ENCODE results near the gene WDR82.
A peak's percentile ranks its signal among the peaks of the same experiment; 100 is the strongest.

WDR82 gene

DNA sequence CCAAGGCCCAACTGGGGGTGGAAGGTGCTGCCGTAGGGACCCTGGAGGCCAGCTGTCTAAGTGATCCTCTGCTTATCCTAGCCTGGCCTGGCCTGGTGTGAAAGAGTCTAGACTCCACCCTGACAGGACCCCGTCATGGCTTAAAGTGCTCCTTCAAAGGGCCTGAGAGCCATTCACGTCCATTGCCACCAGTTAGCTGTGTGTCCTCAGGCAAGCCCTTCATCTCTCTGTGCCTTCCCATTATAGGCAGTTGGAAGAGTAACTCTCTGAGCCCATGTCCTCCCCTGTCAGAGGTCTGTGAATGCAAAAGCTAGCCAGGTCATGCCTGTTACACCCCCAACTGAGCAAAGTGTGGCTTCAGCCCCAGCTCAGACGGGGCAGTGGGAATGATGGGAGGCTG lies 28.5 kb upstream of the WDR82 start:
- no peak for DNase-seq

DNA sequence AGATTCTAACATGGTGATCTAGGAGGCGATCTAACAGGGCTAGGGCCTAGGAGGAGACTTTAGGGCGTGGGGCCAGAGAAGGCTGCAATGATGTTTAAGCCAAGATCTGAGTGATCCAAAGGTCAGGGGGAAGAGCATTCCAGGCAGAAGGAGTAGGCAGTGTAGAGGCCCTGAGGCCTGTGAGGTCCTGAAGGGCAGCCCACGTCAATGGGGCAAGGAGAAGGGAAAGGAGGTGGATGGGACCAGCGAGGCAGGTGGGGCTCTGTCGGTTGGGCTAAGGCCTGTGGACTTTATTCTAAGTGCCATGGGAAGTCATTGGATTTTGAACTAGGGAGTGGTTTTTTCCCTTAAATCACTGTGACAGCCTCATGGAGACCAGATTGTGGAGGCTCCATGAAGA lies 27.5 kb upstream of the WDR82 start:
- no peak for DNase-seq

DNA sequence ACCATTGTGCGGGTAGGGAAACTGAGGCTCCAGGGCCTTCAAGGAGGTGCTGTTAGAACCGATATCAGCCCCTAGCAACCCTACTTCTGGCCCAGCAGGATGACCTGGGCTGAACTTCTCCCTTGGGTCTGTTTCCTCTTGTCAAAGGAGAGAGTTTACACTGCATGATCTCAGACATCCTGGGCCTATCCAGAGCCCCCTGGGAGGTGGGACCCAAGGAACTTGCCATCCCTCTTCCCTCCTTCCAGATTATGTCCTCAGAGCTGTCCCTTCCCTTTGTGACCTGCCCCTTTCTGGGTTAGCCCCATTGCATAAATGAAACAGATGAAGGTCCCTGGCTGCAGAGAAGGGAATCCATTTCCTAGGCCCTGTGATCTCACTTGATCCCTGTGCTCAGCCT lies 25.4 kb upstream of the WDR82 start:
- DNase-seq, result no peak

DNA sequence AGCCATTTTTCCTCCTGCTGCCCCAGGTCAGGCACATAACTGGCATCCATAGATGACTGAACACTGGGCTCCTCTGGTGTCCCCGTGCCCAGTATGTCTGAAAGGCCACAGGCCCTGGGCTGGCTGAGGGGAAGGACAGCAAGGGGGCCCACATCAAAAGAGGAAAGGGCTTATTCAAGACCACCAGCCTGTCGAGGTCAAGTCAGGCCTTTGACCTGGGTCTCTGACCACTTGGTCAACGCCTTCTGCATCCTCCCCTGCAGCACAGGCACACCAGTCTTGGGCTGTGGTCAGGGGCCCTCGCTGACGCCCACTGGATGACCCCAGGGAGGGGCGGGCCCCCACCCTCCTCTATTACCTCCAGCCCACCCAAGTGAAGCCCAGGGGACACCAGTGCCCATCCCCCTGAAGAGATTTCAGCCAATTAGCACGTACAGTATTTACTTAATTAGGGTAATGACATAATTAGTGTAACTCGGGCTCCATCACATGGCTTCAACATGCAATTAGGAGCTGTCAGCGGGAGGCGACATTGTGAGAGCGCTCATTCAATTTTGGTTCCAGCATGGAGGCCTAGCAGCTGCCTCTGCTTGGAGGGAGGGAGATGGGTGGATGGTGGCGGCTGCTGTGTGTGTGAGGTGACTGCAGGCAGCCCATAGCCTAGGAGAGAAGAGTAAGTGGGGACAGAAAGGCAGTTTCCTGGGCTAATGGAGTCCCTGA lies 24.1 kb upstream of the WDR82 start:
- DNase-seq, result no peak

DNA sequence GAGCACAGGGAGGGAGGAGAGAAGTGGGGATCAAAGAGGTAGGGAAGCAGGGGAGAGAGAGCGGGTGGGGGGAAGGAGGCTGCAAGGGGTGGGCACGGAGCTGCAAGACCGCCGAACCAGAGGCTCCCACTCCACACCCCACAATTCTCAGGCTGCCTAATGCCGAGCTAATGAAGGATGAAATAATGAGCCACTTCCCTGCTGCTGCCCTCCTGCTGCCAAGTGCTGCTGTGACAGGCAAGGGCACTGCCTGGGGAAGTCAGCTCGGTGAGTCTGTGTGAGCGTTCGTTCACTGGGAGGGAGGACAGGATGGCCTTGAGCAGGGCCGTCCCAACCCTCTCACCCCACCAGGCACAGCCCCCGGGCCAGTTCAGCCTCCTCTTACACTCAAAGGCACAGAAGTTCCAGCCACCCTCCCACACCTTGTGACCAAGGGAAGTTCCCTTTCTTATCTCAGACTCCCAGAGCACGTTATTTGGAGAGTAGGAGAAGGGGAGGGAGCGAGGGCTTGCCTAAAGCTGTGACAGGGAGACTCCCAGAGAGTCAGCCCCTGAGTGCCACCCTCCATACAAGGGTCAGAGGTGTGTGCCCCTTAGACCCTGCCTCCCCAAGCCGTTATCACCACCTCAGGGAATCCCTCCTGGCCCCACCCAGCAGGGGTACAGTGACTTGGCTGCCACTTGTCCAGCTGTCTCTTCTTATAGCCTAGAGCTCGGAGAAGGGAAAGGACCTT lies 21.6 kb upstream of the WDR82 start:
- peak; percentile 31 for DNase-seq

DNA sequence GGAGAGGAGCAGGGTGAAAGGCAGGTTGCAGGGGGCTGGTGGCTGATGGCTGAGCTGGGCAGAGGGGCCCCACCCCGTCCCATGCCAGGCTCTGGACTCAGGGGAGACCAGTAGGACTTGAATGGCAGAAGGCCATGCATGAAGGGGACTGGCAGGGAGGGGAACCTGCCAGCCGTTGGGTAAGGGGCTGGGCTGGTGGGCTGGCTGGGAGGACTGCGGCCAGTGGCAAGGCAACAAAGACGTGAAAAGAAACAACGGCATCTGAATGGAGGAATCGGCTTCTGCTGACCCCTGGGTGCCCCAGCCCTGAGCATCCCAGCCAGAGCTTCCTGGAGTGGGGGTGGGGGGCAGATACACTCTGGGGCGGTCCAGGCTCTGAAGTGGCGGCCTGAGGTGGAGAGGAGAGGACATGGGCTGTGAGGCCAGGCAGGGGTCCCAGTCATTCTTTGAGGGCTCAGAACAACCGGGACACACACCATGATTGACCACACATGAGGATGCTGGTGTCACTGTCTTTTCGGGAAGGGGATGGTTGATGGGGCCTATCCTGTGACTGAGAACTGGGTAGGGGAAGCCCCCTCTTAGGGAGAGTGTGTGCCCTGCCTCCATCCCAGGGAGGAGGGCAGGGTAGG lies 20.9 kb upstream of the WDR82 start:
- no peak for DNase-seq

DNA sequence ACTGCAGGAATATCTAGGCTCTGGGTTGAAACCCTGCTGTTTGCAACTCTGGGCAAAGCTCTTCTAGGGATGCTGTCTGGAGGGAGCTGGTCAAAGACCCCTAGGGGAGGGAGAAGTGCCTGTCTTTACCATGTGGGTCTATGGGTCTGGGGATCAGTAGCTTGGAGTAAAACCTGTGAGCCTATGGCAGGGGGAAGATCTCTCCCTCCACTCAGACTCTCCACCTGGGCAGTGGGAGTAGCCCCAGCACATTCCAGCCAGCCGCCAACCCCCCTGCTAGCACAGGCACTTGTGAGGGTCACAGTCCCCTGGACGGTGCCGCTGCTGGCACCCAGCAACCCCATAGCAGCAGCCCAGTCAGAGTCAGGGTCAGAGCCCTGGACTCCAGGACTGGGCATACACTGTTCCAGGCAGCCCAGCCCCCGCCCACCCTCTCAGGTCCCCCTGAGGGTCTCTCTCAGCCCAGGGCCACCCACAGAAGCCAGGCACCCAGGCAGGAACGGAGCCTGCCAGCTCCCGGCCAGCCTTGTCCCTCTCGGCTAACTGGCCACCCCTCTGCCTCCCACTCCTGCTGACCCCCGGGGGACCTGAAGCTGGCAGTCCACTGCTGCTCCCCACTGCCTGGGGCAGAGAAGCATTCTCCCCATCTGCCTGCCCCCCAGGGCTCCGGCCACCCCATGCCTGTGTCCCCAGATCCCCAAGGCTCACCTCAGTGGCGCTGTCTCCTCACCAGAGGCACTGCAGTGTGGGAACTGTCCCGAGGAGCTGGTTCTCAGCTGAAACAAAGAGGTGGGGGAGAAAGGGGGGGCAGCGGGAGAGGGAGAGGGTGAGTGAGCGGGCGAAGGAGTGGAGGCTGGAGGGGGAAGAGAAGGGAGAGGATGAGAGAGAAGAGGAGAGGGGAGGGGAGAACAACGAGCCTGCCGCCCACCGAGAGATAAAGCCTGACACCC lies 20.0 kb upstream of the WDR82 start:
- DNase-seq, result no peak

DNA sequence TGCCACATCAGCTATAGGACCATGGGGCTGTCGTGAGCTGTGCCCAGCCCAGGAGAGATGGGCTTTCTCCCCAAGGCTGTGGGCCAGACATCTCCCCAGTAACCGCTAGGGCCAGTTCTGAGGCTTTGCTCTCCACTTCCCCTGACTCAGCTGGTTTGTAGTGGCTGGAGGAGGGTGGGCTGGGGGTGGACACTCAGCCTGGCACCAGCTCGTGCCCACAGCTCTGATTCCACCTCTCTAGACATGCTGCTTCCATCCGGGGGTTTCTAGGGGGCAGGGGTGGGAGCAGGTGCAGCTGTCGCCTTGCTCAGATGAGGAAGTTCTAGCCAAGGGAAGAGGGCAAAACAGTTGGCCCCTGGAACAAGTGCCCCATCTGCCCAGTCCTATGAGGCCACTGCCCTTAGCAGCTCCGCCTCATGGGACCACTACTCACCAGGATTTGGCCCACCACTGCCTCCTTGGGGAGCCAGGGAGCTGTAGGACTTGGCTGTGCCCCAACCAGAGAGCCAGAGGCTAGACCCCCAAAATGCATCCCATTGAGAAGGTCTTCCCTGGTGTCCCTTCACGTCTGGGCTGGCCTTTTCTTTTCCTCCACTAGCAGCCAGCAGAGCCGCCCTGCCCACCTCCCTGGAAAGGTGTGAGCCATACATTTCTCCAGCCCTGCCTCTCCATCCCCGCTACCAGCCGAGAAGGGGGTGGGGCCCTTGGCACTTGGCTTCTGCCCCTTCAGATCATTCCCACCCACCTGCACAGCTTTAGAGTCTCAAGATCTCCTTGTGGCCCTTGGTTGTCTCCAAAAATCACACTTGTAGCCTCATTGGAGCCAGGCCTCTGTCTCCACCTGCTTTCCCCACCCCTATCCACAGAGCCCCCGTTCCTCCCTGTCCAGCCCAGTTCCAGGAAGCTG lies 19.0 kb upstream of the WDR82 start:
- no peak for DNase-seq

DNA sequence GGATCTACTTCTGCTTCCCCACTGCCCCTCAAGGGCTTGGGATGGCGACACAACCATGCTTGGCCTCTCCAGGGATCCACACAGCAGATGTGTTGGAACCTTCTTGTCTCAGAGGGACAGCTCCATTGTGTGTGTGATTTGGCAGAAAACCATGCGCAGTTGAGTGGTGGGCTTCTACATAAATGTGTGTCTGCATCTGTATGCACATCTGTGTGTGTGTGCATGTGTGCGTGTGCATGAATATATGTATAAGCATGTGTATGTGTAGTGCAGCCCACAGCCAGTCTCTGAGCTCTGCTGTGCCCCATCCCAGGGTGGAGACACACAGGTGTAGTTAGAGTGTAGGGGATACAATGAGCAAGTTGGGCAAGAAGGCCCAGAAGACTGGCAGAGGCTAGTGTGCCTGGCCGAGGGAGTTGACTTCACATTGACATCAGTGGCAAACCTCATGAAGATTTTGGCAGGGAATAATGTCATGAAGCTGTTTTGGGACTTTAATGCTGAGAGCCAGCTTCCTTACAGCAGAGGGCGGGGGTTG lies 17.3 kb upstream of the WDR82 start:
- no peak for DNase-seq

DNA sequence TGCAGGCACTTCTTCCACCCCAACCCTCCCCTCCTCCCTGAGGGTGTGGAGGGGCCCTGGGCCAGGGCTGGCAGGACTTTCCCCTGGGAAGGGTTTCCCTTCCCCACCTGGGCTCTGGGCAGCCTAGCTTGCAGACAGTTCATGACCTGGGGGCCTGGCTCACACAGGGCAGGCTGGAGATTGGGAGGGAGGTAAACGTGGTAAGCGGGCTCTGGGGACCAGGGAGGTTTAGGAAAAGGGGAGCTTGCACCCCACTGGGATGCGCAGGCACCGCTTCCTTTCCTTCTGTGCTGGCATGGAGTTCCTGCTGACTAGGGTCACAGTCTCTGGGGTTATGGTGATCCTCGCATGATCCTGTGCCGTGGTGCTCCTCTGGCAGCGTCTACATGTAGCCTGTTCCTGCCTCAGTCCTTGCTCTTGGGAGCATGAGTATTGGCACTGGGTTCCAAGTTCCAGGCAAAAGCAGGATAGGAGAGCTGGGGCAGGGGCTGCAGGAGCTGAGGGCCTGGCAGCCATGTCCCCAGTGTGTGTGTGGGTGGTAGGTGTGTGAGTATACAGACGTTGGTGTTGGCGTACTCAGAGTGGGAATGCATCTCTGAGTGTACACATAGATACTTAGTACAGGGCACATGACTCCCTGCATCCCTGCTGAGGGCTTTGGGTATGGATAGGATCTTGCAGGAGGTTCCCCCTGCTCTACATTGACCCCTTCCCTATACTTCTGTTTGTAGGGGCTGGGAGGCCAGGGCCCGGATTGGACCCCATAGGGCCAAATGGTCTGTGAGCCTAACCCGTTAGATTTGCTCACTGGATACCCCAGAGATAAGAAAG lies 16.1 kb upstream of the WDR82 start:
- no peak for DNase-seq

DNA sequence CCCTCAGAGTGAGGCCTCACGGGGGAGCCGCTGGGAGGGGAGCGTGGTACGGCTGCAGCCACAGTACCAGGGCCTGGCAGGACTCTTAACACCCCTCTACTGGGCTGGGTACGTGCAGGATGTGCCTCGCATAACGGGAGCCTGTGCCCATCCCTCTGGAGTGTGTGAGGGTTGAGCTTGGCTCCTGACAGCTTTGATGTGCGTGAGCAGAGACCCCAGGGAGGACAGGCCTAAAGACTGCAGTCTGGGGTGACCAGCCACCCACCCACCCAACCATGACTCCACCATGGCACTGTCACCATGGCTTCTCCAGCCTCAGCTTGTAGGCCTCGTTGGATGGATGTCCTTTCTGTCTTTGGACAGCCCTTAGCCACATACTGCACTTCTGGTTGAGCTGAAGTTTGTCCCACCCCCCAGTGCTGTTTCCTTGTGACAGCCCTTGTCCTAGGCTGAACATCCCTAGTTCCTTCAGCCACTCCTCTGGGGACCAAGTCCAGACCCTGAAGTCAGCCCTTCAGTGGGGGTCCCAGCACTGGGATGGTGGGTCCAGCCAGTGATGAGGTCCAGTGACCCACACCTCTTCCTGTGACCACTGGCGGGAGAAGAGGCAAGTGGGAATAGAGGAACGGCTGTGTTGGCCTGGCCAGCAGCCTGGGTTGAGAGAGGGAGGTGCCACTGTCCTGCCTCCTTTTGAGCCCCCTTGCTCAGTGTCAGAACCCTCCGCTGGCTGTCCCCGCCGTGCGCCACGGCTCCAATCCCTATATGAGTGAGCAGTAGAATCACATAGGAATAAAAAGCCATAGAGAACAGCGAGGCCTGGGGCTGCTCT lies 15.3 kb upstream of the WDR82 start:
- no peak for DNase-seq

DNA sequence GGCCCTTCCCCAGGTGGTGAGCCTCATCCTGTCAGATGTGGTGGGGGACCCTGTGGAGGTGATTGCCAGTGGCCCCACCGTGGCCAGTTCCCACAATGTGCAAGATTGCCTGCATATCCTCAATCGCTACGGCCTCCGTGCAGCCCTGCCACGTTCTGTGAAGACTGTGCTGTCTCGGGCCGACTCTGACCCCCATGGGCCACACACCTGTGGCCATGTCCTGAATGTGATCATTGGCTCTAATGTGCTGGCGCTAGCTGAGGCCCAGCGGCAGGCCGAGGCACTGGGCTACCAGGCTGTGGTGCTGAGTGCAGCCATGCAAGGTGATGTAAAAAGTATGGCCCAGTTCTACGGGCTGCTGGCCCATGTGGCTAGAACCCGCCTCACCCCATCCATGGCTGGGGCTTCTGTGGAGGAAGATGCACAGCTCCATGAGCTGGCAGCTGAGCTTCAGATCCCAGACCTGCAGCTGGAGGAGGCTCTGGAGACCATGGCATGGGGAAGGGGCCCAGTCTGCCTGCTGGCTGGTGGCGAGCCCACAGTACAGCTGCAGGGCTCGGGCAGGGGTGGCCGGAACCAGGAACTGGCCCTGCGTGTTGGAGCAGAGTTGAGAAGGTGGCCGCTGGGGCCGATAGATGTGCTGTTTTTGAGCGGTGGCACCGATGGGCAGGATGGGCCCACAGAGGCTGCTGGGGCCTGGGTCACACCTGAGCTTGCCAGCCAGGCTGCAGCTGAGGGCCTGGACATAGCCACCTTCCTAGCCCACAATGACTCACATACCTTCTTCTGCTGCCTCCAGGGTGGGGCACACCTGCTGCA lies 14.0 kb upstream of the WDR82 start:
- DNase-seq, result no peak

DNA sequence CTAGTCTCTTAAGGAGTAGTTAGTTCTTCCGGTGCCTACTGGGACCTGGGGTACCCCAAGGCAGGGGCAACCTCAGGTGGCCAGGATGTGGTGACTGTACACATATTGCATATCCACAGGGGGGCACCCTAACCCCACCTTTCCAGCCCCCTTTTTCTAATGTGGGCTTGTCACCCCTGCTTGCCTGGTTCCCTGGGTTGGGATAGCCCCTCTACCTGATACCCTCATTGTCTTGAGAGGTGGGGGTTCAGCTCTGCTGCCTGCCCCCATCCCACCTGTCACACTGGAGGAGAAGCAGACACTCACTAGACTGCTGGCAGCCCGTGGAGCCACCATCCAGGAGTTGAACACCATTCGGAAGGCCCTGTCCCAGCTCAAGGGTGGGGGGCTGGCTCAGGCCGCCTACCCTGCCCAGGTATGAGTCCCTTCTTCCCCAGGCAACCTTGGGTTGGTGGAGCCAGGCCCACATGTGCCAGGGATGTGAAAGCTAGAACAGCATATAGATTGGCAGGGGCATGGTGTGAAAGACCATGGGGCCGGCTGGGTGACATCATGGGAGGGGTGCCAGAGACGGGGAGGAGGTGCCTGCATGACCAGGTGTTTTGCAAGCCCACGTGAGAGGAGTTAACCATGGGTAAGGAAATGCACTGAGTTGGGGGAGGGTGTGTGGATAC lies 13.2 kb upstream of the WDR82 start:
- no peak for DNase-seq

DNA sequence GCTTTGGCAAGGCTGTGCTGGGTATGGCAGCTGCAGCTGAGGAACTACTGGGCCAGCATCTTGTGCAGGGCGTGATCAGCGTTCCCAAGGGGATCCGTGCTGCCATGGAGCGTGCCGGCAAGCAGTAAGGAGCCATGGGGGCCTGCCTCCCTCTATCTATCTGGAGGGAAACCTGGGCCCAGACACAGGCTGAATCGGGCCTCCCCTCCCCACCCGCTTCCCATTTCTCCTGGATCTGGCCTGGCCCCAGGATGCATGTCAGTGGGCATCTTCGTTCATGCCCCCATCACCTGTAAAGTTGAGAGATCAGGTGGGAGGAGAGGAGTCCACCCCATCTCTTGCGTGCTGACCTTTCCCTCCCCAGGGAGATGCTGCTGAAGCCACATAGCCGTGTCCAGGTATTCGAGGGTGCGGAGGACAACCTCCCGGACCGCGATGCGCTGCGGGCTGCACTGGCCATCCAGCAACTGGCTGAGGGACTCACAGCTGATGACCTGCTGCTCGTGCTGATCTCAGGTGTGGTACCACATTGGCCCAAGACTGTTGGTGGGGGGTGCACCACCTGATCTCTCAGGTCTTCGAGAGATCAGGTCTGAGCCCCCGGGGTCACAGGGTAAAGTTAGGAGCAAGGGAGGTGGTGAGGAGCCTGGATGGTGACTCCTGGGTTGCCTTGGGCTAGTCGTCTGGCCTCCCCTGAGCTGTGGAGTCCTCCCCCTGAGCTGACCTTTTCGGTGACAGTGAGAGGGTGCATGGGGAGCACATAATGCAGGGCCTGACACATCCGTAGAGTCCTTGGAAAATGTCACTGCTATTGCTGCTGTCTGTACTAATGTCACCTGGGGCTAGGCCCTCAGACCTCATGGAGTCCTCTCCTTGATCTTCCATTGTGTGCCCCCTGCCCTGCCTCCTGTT lies 12.4 kb upstream of the WDR82 start:
- no peak for DNase-seq

DNA sequence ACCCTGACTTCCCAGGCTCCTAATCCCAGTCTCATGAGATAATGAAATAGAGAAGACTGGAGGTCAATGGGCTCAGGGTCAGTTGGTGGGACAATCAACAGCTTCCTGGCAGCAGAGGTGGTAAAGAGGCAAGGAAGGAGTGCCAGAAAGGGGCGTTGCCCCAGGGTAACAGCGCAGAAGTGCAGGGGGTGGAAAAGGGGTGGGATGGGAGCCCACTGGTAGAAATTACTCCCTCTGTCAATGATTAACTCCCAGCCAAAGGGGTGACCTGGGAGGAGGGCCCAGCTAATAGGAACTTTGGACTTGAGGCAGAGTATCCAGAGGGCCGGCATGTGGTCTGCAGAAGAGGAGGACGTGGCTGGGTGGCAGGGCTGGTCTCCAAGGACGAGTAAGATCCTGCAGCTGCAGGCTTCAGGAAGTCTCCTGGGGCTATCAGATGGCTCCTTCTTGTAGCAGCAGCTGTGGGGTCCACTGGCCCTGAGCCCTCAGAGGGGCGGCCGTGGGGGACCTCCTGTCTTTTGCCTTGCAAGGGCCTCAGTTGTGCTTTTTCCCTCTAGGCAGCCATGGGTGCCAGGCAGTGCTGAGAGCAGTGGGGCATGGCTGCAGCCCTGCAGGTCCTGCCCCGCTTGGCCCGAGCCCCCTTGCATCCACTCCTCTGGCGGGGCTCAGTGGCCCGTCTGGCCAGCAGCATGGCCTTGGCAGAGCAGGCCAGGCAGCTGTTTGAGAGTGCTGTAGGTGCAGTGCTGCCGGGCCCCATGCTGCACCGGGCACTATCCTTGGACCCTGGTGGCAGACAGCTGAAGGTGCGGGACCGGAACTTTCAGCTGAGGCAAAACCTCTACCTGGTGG lies 11.5 kb upstream of the WDR82 start:
- DNase-seq, result no peak

DNA sequence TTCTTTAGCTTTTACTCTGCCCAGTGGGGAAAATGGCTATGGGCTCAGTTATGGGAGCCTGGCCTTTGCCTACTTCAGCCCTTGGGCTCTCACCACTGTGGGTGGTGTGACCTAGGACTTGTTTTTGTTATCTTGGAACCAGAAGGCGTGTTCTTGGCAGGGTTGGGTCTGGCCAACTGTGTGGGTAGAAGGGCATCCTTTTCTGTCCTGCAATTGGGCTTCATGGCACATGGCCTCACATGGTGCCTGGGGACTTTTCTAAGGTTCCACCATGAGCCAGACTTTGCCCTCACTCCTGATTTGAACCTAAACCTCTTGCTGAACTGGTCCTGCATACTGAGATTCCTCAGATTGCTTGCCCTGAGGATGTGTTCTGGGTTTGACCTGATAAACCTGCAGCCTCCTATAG lies 10.9 kb upstream of the WDR82 start:
- no peak for DNase-seq

Measured in NCI-H524 treated with DMSO at 0.1 percent for 48 hours (cell line).